T-helper 17 cell (primary cell): ENCODE data around the gene DNPH1. TPM values are rescaled to one million over a fixed set of nuclear protein-coding genes. Genes with fewer than 3 reads are reported as not detected.
A peak's percentile ranks its signal among the peaks of the same experiment; 100 is the strongest.

Experiments used
- ATAC-seq: fragments of 150-1000 bp; cut with Tn5 transposase; 2 replicates; pipeline ENCODE4 v1.10.0; 2021; ENCODE audit warnings: mild to moderate bottlenecking, moderate library complexity
- DNase-seq, 3 donors: peaks; one replicate each; pipeline versions ENCODE4 v3.0.0 to v3.0.0-alpha.2; 2020 to 2021
- H3K9me3 ChIP-seq: one replicate; pipeline ENCODE4 v1.7.0; 2013; ENCODE audit warnings: low read length, mild to moderate bottlenecking; ENCODE audit not compliant: control insufficient read depth, poor library complexity, severe bottlenecking
- H3K27ac Mint-ChIP-seq: one replicate; pipeline ENCODE4 v1.8.0; 2022; ENCODE audit warnings: mild to moderate bottlenecking, moderate library complexity, mixed read lengths
- H3K27me3 Mint-ChIP-seq: one replicate; pipeline ENCODE4 v1.8.0; 2022; ENCODE audit warnings: mixed read lengths
- H3K36me3 Mint-ChIP-seq: one replicate; pipeline ENCODE4 v1.8.0; 2022; ENCODE audit warnings: low read depth, mixed read lengths
- H3K4me1 Mint-ChIP-seq: one replicate; pipeline ENCODE4 v1.8.0; 2022; ENCODE audit warnings: mild to moderate bottlenecking, mixed read lengths
- H3K4me3 Mint-ChIP-seq: one replicate; pipeline ENCODE4 v1.8.0; 2022; ENCODE audit warnings: mild to moderate bottlenecking, moderate library complexity, mixed read lengths
- total RNA-seq, 4 donors: library from RNA in 2 of 4; stranded (reverse) in 2 of 4; gene quantifications; one replicate each; pipeline ENCODE4 v1.2.3 and lab custom pipeline; 2022 to 2026

Gene DNPH1, protein sequence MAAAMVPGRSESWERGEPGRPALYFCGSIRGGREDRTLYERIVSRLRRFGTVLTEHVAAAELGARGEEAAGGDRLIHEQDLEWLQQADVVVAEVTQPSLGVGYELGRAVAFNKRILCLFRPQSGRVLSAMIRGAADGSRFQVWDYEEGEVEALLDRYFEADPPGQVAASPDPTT
- 10 to 100 TPM; 32.3 to 35.0 TPM for total RNA-seq
- total RNA-seq (lab: John Stamatoyannopoulos, UW), result 11.1 to 25.7 reads per million in 2 donors

DNA sequence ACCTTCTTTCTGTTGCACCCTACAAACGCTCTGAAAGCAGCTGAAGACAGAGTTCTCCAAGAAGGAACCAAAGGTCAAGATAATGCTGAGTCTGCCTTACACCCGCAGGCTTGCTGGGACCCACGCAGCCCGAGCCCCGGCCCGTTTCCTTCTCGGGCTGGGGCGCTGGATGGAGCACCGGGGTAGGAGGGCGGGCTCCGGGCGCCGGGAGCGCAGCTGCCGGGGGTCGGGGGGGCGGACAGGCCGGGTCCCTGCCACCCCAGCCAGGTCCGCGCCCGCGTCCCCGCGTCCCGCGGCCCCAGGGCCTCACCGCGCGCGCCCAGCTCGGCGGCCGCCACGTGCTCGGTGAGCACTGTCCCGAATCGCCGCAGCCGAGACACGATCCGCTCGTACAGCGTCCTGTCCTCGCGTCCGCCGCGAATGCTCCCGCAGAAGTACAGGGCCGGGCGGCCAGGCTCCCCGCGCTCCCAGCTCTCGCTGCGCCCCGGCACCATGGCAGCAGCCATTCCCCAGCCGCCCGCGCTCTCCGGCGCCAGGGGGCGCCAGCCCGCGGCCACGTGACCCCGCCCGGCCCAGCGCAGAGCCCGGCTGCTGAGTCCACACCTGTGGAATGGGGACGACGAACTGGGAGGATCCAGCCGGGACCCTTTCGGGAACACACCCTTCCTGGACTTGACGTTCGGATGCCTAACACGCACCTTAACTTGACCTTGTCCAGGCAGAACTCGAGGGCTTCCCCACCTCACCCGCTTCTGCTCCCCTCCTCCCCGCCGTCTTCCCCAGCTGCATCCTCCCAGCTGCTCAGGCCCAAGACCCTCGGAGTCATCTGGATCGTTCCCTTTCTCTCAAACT lies at the start of gene DNPH1:
TSS of gene DNPH1 (minus strand) at position 531 of the 852 bp plus-strand sequence. CDS start at position 506, 25 bp downstream.
- ATAC-seq, result peak; percentile 75
- H3K27ac Mint-ChIP-seq, result peak within 1 kb of the TSS; percentile 99
- no peaks in the 10 kb centered on the region for H3K36me3 Mint-ChIP-seq
- peak; percentile 73 to 85 (median 77) for DNase-seq
- H3K4me1 Mint-ChIP-seq, result peaks cover 21% of the 10 kb centered on the region
- H3K9me3 ChIP-seq, result no peaks in the 10 kb centered on the region
- peak within 1 kb of the TSS; percentile 94 for H3K4me3 Mint-ChIP-seq
- peaks cover 9% of the 10 kb centered on the region for H3K27me3 Mint-ChIP-seq

DNA sequence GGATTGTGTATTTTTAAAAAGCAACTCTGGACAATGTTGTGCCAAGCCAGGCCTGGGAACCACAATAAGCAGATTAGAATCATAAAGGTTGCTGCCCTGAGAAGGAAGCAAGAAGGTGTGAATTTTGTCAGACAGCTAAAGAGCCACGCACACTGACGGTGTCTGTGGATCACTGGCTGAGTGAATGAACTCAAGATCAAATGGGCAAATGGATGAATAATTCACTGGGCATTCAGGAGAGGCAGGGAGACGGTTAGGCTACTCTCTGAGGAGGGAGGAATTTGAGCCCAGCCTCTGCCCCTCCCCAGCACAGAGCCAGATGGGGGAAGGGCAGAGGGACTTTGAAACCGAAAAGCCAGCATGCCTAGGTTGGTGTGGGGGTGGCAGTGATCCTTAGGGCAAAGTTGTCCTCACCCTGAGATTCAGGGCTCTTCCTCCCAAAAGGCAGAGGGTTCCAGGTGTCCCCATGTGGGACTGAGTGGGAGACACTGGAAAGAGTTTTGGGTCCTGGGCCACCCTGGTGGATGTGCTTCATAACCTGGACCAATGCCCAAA lies 49.3 kb upstream of the DNPH1 start:
- no peak for DNase-seq
- peaks cover 13% of the 10 kb centered on the region for H3K4me1 Mint-ChIP-seq
- H3K27ac Mint-ChIP-seq, result no peak overlapping the region
- H3K36me3 Mint-ChIP-seq, result peaks cover 10% of the 10 kb centered on the region
- no peak overlapping the region for H3K4me3 Mint-ChIP-seq
- H3K9me3 ChIP-seq, result no peaks in the 10 kb centered on the region
- no peak for ATAC-seq
- peaks cover 51% of the 10 kb centered on the region for H3K27me3 Mint-ChIP-seq

DNA sequence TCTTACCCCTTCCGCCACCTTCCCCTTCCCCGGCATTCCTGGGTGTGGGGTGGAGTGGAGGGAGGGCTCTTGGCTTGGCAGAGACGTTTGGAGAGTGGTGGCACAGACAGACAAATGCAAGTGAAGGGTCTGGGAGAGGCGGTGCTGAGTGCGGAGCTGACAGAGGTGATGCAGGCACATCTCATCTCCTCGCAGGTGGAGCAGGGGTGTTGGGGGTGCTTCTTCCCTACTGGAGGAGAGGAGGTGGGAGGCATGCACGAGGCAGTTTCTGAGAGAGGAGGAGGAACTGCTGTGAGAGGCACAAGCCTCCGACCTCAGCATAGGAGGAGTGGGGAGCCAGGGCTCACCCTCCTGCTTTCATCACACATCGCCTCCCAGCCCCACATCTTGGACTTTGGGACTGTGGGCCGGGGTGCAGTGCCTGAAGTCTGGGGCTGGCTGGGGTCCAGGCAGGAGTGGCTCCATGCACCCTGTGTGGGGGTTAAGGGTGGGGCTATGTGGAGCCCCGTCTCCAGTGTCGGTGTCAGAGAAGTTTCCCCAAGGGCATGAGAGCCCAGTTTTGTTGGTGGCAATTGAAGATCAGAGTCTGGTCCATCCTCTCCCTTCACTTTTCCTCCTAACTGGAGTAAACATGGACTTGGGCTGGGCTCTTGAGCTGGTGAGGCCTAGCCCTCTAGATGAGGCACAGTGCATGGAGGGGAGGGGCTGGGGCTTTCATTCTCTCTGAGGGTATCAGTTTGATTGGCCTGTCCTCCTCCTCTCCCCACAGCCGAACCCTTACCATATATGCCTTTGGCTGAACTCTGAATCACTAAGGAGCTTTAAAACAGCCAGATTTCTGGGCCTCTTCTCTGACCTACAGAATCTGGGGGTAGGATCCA lies 48.6 kb upstream of the DNPH1 start:
- H3K27ac Mint-ChIP-seq, result no peak overlapping the region
- peaks cover 10% of the 10 kb centered on the region for H3K36me3 Mint-ChIP-seq
- peaks cover 13% of the 10 kb centered on the region for H3K4me1 Mint-ChIP-seq
- DNase-seq (no peak), ATAC-seq (no peak)
- no peaks in the 10 kb centered on the region for H3K9me3 ChIP-seq
- peaks cover 51% of the 10 kb centered on the region for H3K27me3 Mint-ChIP-seq
- H3K4me3 Mint-ChIP-seq, result no peak overlapping the region

DNA sequence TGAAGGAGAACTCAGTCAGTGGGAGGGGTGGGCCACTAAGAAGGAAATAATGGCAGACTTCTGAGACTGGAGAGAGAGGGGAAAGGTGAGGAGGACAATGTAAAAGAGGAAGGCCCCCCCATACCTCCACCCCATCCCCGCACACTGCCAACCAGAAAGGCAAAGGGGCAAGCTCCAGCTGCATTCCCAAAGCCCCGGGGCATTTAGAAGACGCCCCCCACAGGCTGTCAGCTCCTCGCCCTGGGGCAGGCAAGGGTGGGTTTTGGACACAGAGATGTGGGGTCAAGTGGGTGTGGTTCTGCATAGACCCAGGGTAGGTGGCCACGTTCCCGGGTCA lies 48.0 kb upstream of the DNPH1 start:
- Mint-ChIP-seq H3K27me3 (peaks cover 47% of the 10 kb centered on the region), H3K36me3 (peaks cover 10% of the 10 kb centered on the region), H3K4me1 (peaks cover 13% of the 10 kb centered on the region), H3K27ac (no peak overlapping the region), H3K4me3 (no peak overlapping the region)
- H3K9me3 ChIP-seq, result no peaks in the 10 kb centered on the region
- DNase-seq (no peak), ATAC-seq (no peak)

DNA sequence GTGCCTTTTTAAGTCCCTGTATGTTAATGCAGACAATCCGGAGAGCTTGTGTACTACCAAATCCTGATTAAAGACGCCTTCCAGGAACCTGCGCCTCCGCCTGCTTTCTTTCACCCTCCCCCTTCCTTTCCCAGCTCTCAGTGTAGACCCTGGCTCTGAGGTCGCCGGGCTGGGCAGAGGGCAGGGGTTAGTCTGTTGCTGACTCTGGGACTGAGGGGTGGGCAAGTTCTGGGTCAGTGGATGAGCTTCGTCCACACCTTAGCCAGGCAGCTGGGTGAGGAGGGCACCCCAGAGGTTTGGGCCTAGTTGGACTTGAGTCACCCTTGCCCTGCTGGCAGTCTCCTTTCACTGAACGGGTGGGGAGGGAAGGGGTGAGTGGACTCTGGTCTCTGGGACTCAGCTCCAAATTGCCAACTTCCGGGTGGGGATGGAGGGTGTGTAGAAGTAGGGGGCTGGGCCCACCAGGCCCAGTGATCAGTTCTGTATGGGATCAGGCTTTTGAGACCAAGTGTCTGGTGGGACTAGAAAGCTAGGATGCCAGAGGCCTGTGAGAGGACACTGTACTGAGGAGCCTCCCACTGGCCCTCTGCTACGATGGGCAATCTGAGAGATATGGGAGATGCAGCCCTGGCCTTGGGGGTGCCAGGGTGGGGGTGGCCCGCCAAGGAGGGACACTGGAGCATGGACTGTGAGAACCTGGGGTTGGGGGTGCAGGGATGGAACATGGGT lies 47.5 kb upstream of the DNPH1 start:
- H3K9me3 ChIP-seq, result no peaks in the 10 kb centered on the region
- H3K4me1 Mint-ChIP-seq, result peaks cover 16% of the 10 kb centered on the region
- ATAC-seq (no peak), DNase-seq (no peak)
- peaks cover 44% of the 10 kb centered on the region for H3K27me3 Mint-ChIP-seq
- H3K4me3 Mint-ChIP-seq, result peak overlapping the region; percentile 95
- H3K27ac Mint-ChIP-seq, result peak overlapping the region; percentile 79
- peaks cover 10% of the 10 kb centered on the region for H3K36me3 Mint-ChIP-seq

DNA sequence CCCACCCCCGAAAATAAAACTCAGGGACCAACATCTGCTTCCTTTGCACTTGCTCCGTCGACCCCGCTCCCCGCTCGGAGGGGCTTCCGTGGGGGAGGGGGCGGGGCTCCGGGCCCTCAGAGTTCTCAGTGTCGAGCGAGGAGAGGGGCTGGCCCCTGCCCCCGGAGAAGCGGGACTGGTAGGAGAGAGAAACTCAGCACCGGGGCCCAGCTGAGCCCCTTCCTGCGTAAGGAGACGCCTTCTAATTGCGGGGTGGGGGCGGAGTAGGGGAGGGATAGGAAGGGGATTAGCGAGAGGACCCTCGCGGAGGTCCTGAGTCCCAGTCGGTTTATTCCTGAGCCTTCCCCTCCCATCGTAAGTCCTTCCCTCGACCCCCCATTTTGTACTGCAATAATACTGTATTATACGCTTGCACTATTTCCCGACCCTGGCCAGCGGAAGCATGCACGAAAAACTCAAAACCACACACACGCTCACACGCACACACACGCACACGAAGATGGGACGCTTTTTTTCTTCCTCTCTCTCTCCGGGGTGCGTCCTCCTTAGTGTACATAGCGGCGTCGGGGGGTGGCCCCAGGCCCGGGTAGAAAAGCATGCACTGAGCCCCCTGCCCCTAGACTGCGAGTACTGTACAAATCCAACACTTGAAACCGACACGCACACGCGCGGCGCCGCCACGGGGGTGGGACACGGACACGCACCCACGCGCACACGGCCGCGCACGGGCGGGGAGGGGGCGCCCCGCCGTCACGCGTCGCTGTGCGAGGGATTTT lies 46.7 kb upstream of the DNPH1 start:
- DNase-seq, result no peak
- no peaks in the 10 kb centered on the region for H3K9me3 ChIP-seq
- peak; percentile 75 for ATAC-seq
- H3K4me1 Mint-ChIP-seq, result peaks cover 16% of the 10 kb centered on the region
- H3K27me3 Mint-ChIP-seq, result peaks cover 36% of the 10 kb centered on the region
- H3K36me3 Mint-ChIP-seq, result peaks cover 10% of the 10 kb centered on the region
- peak overlapping the region; percentile 95 for H3K4me3 Mint-ChIP-seq
- peak overlapping the region; percentile 79 for H3K27ac Mint-ChIP-seq

DNA sequence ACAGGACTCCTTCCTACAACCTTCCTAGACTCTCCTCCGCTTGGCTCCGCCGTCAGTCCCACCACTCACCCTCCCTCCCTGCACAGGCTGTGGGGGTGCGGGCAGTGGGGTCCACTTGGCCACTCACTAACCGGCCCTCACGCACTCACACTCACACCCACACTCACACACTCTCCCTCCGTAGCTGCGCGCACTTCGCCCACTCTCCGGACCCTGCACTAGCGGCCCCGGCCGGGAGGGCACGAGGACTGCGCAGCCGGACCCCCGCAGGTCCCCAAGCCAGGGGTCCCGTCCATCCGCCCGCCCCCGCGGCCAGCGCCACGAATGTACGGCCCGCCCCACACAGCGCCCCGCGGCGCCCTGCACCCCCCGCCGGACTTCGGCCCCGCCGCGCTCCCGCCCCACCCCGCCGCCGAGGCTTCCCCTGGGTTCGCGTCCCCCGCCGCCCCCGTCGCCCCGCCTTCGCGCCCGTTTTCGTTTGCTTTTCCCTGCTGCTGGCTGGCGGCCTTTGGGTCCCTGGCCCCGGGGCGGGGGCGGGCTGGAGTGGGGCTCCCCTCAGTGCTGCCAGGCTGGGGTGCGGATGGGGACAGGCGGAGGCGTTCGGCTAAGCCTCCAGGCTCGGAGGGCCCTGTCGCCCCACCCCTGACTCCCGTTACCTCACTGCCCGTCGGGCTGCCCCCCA lies 45.8 kb upstream of the DNPH1 start:
- Mint-ChIP-seq H3K4me3 (peak overlapping the region; percentile 95), H3K4me1 (peaks cover 14% of the 10 kb centered on the region), H3K27ac (no peak overlapping the region), H3K36me3 (peaks cover 6% of the 10 kb centered on the region), H3K27me3 (peaks cover 28% of the 10 kb centered on the region)
- DNase-seq, result peak in 1 of 3 donors; percentile 32
- ATAC-seq, result peak; percentile 32
- H3K9me3 ChIP-seq, result no peaks in the 10 kb centered on the region

DNA sequence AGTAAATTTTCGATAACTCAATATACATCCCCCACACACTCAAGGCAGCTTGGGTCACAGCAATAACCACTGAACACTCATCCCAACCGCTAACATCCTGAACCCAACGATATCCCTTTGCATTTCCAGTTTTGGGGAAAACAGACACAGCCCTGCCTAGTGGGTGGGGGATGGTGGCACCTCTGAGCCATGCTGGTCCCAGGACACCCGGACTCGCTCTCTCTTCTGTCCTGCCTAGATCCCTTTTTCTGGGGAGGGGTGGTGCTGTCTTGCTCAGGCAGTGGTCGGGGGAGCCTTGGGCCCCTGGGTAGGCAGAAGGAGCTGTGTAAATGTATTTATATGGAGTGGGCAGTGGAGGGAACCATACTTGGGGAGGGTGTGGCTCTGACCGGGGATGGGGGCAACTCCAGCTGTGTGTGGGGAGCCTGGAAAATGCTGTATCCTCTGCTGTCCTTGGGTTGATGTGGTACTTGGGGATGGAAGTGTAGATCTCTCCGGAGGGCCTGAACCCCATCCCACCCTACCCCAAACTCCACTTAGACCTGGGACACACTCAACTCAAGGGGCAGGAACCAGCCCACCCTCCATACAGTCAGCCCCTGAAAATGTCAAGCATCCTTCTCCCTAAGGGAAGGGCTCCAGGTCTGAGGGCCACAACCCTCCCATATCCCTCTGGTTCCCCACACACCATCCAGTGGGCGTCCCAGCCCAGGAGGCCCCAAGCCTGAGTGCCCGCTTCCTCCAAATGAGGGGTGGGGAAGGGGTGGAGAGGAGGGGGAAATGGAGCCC lies 45.0 kb upstream of the DNPH1 start:
- no peaks in the 10 kb centered on the region for H3K9me3 ChIP-seq
- peaks cover 18% of the 10 kb centered on the region for H3K4me1 Mint-ChIP-seq
- DNase-seq, result no peak
- H3K27me3 Mint-ChIP-seq, result peaks cover 28% of the 10 kb centered on the region
- no peak overlapping the region for H3K27ac Mint-ChIP-seq
- peak overlapping the region; percentile 75 for H3K4me3 Mint-ChIP-seq
- ATAC-seq, result no peak
- peaks cover 6% of the 10 kb centered on the region for H3K36me3 Mint-ChIP-seq

DNA sequence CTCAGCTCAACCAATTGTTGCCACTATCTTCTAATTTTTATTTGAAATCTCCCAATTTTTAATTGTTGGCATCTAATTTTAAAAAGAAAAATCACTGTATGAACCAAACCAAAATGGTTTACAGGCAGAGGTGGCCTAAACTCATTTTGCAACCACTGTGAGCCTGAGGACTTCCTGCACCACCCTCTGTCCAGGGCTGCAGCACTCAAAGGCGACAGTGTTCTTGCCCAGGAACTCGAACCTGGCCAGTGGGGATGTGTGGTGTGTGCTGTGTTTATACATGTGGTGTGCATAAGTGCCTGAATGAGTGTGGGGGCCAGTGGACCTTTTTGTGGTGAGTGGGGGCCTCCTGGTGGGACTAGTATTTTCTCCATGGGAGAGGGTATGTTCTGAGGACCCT lies 44.4 kb upstream of the DNPH1 start:
- Mint-ChIP-seq H3K27me3 (peaks cover 33% of the 10 kb centered on the region), H3K27ac (no peak overlapping the region)

DNA sequence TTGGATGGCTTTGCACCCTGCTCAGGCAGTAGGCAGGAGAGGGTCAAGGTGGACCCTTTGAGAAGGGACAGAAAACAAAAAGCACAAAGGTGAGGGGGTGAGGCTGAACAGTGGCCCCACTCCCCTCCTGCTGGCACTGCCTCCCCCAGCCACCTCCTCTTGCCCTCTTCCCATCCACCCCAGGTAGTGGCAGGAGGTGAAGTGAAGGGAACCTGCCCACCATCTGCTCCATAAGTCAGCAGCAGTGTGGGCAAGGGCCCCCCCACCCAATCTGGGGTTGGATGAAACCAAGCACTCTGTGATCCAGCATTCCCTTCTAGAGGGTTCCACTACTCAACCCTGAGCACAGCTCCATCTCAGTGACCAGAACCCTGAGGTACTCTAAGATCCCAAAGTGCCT lies 42.7 kb upstream of the DNPH1 start:
- Mint-ChIP-seq H3K36me3 (peaks cover 4% of the 10 kb centered on the region), H3K4me3 (no peak overlapping the region), H3K27ac (no peak overlapping the region), H3K27me3 (peaks cover 16% of the 10 kb centered on the region), H3K4me1 (peaks cover 21% of the 10 kb centered on the region)
- DNase-seq (no peak), ATAC-seq (no peak)
- H3K9me3 ChIP-seq, result no peaks in the 10 kb centered on the region

More for the DNA sequence above, 44.4 kb upstream of the DNPH1 start:
- ATAC-seq (no peak), DNase-seq (no peak)
- H3K4me1 Mint-ChIP-seq, result peaks cover 21% of the 10 kb centered on the region
- H3K36me3 Mint-ChIP-seq, result peaks cover 6% of the 10 kb centered on the region
- H3K4me3 Mint-ChIP-seq, result no peak overlapping the region
- no peaks in the 10 kb centered on the region for H3K9me3 ChIP-seq
